ENCODE measurements around the gene SEMA4C. TPM values are rescaled to one million over a fixed set of nuclear protein-coding genes. Genes with fewer than 3 reads are reported as not detected.

The SEMA4C gene
- total RNA-seq, 4 donors from 2014 or later, result 23.5 to 42.7 (median 30.2) TPM

DNA sequence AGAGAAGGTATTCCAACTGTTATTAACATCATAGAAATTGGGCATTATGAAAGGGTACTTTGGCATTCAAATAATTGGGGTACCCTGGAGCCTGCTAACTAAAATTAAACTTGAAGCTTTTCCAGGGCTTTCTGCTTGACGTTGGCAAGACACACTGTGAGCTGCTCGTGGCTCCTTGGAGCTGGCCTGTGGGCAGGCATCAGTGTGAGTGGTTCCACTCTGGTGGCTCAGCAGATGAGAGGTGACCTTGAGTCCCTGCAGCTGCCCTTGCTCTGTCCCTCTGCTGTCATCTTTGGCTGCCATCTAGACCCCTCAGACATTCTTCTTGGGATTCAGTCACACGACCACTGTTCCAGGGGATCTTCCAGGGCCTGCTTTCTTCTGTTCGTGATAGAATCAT, 47.1 kb downstream of the SEMA4C start:
- H3K4me3 ChIP-seq (ENCODE audit: low read depth, poor library complexity, severe bottlenecking), result no peak overlapping the region
- 74 to 82% methylated on average over 4 of the region's 4 CpGs for WGBS, 2 donors
- DNase-seq (ENCODE audit: low spot score in 2 of 2), result no peak
- intact Hi-C loops (cut with DNase I; ENCODE audit: low total_unique reads), result no loop called here
- TF ChIP-seq POLR2A (IDR thresholded peaks at IDR 0.05), result no peak
- TF ChIP-seq, protein P1, sequence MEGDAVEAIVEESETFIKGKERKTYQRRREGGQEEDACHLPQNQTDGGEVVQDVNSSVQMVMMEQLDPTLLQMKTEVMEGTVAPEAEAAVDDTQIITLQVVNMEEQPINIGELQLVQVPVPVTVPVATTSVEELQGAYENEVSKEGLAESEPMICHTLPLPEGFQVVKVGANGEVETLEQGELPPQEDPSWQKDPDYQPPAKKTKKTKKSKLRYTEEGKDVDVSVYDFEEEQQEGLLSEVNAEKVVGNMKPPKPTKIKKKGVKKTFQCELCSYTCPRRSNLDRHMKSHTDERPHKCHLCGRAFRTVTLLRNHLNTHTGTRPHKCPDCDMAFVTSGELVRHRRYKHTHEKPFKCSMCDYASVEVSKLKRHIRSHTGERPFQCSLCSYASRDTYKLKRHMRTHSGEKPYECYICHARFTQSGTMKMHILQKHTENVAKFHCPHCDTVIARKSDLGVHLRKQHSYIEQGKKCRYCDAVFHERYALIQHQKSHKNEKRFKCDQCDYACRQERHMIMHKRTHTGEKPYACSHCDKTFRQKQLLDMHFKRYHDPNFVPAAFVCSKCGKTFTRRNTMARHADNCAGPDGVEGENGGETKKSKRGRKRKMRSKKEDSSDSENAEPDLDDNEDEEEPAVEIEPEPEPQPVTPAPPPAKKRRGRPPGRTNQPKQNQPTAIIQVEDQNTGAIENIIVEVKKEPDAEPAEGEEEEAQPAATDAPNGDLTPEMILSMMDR (IDR thresholded peaks at IDR 0.05), result no peak

DNA sequence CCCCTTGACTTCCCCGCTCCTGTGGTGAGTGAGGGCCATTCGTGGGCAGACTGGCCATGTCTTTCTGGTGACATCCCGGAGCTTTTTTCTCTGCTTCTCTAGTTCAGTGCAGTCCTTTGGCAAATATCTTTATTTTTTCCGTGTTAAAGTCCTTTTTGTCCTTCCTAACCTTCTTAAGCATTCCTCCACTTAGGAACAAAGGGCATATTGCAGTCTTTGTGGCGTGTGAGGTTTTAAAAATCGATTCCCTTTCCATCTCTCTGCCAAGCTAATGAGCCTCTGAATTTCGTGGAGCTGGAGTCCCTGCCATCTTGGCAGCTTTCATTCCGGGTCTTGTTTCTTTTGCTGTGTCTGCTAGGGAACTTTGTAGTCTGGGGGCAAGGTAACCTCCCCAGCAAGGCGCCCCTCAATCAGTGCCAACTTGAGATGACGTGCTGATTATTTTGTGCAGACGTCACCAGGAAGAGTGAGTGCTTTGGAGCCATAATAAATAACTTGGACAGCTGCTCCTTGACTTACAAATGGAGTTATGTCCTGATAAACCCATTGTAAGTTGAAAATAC, 48.7 kb downstream of the SEMA4C start:
- no peak for TF ChIP-seq POLR2A (IDR thresholded peaks at IDR 0.05)
- TF ChIP-seq, protein P1 (IDR thresholded peaks at IDR 0.05), result no peak
- WGBS, 2 donors, result 76 to 77% methylated on average over 11 of the region's 11 CpGs
- no peak for DNase-seq (ENCODE audit: low spot score in 2 of 2)
- no peak overlapping the region for H3K4me3 ChIP-seq (ENCODE audit: low read depth, poor library complexity, severe bottlenecking)
- intact Hi-C loops (cut with DNase I; ENCODE audit: low total_unique reads), result no loop called here

DNA sequence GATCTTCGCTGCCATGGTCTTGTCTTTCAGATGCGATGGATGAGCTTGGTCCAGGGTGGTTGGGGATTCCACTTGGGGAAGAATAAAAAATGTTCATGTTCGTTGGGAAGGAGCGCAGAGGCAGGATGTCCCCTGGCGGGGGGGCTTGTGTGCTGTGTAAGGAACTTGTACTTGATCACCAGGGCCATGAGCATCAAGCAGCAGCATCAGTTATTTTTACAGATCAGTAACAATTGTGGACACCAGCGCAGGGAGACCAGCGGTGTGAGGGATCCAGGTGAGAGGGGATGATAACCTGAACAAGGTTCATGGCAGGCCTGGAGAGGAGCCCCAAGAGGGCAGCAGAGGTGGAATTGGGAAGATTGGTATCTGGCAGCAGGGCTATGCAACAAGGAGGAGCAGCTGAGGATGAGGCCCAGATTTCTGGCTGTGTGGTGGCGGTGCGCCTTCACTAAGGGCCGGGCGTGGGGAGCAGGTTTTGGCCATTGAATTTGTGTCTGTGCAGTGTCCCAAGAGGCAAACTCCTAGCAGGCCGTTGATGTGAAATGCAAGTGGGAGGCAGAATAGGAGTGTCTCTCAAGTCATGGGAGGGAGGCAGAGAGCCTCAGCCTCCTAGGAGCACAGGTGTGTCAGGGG, 49.9 kb downstream of the SEMA4C start:
- DNase-seq (ENCODE audit: low spot score in 2 of 2), result no peak
- TF ChIP-seq, protein P1 (IDR thresholded peaks at IDR 0.05), result no peak
- intact Hi-C loops (cut with DNase I; ENCODE audit: low total_unique reads), result no loop called here
- 84 to 86% methylated on average over 12 of the region's 12 CpGs for WGBS, 2 donors
- no peak overlapping the region for H3K4me3 ChIP-seq (ENCODE audit: low read depth, poor library complexity, severe bottlenecking)

DNA sequence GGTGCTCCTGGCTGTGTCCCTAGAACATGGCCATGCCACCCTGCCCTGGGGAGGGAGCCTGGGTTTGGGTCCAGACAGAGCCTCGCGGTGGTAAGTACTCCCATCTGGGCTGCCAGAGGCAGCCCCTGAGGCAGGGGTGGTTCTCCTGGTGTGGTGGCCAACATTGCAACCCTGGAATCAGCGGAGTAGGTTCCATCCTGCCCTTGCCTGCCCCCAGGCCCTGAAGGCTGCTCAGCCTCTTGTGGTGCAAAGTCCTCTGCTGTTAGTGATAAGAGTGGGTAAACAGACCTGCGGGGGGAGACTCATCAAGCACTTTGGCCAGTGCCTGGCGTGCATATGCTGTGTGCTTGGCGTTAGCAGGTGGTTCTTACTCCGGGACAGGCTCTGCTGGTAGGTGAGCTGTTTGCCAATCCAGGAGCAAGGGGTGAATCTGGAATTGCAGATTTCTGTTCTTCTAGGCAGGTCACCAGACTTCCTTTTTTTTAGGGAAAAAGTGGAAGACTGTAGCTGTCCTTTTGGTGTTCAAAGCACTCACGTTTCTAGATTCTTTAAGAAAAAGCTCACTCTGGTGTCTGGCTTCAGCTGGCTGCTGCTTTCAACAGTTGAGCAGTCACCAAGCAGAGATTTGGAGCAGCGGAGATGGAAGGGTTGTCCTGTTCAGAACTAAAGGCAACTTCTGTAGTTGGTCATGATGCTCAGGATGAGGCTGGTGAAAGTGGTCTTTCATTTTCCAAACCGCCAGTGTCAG, 50.6 kb downstream of the SEMA4C start:
- no peak for TF ChIP-seq POLR2A (IDR thresholded peaks at IDR 0.05)
- TF ChIP-seq, protein P1 (IDR thresholded peaks at IDR 0.05), result no peak
- H3K4me3 ChIP-seq (ENCODE audit: low read depth, poor library complexity, severe bottlenecking), result no peak overlapping the region
- intact Hi-C loops (cut with DNase I; ENCODE audit: low total_unique reads), result no loop called here
- 73 to 78% methylated on average over 10 of the region's 10 CpGs for WGBS, 2 donors
- DNase-seq (ENCODE audit: low spot score in 2 of 2), result no peak

DNA sequence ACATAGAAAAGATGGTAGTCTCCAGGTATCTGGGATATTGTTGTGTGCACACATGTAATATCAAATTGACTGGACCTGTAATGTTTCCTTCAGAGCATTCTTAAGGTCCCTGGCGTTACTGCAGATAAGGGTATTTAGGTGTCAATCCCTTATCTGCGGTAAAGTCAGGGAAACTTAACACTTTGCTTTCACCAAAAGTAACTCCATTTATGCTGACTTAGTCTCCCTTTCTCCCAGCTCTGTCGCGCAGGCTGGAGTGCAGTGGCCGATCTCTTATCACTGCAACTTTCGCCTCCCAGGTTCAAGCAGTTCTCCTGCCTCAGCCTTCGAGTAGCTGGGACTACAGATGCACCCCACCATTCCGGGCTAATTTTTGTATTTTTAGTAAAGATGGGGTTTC, 52.0 kb downstream of the SEMA4C start:
- intact Hi-C loops (cut with DNase I; ENCODE audit: low total_unique reads), result no loop called here
- WGBS, 2 donors, result 92% methylated on average over 8 of the region's 8 CpGs
- DNase-seq (ENCODE audit: low spot score in 2 of 2), result no peak

More for the DNA sequence above, 52.0 kb downstream of the SEMA4C start:
- TF ChIP-seq, protein P1 (IDR thresholded peaks at IDR 0.05), result no peak
- no peak for TF ChIP-seq POLR2A (IDR thresholded peaks at IDR 0.05)
- H3K4me3 ChIP-seq (ENCODE audit: low read depth, poor library complexity, severe bottlenecking), result no peak overlapping the region

Data from lower leg skin (tissue), 4 donors.